ENCODE data around the gene MAP1B. TPM values are rescaled to one million over a fixed set of nuclear protein-coding genes. Genes with fewer than 3 reads are reported as not detected.

The MAP1B gene
- total RNA-seq, 1 experiment from 2014 or later: 163 TPM

GRCh38 chr5:72149742-72150141, 42.5 kb downstream of the MAP1B start:
- no peak for TF ChIP-seq EZH2 (IDR thresholded peaks at IDR 0.05; ENCODE audit: low read depth)
- Histone ChIP-seq H3K4me1 (replicated peaks; ENCODE audit: insufficient read depth) (peaks cover 9% of the 10 kb centered on the region), H3K4me3 (no peak overlapping the region), H3F3A (ENCODE audit: insufficient read depth, low read depth) (peaks cover 6% of the 10 kb centered on the region; the same call in 1 of the 2 replicates), H3K4me2 (no peak overlapping the region), H3K9me3 (ENCODE audit: insufficient read depth, low read depth) (no peaks in the 10 kb centered on the region), H3K27me3 (ENCODE audit: insufficient read depth, low read depth) (no peaks in the 10 kb centered on the region), H4K20me1 (ENCODE audit: insufficient read depth) (peaks cover 5% of the 10 kb centered on the region), H3K79me2 (ENCODE audit: low read depth) (peaks cover 32% of the 10 kb centered on the region), H3K9me2 (ENCODE audit: insufficient read depth) (no peaks in the 10 kb centered on the region), H3K36me3 (ENCODE audit: low read depth) (peaks cover 11% of the 10 kb centered on the region), H2AFZ (no peak overlapping the region), H3K27ac (no peak overlapping the region)
- ChIA-PET POLR2A (ENCODE audit: unreplicated experiment) (interaction anchor here (0.6 kb wide), 1 partner anchor 37 kb away, joined by 3 read pairs; no protein-coding TSS in a partner anchor), CTCF (no interaction called here)
- intact Hi-C loops (cut with micrococcal nuclease; ENCODE audit: unreplicated experiment): no loop called here
- no TSS peak for BruUV-seq (replicated peaks)
- DNase-seq: no peak

DNA sequence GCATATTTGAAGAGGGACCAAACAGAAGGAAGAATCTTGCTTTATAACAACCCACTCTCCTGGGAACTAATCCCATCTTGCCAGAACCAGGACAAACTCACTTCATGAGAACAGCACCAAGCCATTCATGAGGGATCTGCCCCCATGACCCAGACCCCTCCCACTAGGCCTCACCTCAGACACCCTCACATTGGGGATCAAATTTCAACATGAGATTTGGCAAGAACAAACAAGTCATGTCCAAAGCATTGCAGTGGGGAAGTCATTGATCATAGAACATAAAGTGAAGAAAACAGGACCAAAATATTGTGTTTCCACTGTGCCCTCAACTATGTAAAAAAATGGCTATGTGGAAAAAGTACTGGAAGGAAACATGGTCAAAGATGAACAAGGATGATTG, 43.9 kb downstream of the MAP1B start:
- POLR2A ChIA-PET (ENCODE audit: unreplicated experiment): no interaction called here
- peaks cover 28% of the 10 kb centered on the region for H3K79me2 ChIP-seq (ENCODE audit: low read depth)
- no peaks in the 10 kb centered on the region for H3K9me2 ChIP-seq (ENCODE audit: insufficient read depth)
- no peak overlapping the region for H3K4me2 ChIP-seq
- BruUV-seq (replicated peaks): no TSS peak
- intact Hi-C loops (cut with micrococcal nuclease; ENCODE audit: unreplicated experiment): no loop called here
- TF ChIP-seq, protein P1, sequence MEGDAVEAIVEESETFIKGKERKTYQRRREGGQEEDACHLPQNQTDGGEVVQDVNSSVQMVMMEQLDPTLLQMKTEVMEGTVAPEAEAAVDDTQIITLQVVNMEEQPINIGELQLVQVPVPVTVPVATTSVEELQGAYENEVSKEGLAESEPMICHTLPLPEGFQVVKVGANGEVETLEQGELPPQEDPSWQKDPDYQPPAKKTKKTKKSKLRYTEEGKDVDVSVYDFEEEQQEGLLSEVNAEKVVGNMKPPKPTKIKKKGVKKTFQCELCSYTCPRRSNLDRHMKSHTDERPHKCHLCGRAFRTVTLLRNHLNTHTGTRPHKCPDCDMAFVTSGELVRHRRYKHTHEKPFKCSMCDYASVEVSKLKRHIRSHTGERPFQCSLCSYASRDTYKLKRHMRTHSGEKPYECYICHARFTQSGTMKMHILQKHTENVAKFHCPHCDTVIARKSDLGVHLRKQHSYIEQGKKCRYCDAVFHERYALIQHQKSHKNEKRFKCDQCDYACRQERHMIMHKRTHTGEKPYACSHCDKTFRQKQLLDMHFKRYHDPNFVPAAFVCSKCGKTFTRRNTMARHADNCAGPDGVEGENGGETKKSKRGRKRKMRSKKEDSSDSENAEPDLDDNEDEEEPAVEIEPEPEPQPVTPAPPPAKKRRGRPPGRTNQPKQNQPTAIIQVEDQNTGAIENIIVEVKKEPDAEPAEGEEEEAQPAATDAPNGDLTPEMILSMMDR (conservative IDR thresholded peaks at IDR 0.05): no peak
- no peak overlapping the region for H3K4me3 ChIP-seq
- no peak overlapping the region for H2AFZ ChIP-seq
- peaks cover 11% of the 10 kb centered on the region for H3K36me3 ChIP-seq (ENCODE audit: low read depth)
- no peaks in the 10 kb centered on the region for H3K27me3 ChIP-seq (ENCODE audit: insufficient read depth, low read depth)
- peaks cover 9% of the 10 kb centered on the region for H3K4me1 ChIP-seq (replicated peaks; ENCODE audit: insufficient read depth)
- peaks cover 6% of the 10 kb centered on the region; the same call in 1 of the 2 replicates for H3F3A ChIP-seq (ENCODE audit: insufficient read depth, low read depth)
- H3K9me3 ChIP-seq (ENCODE audit: insufficient read depth, low read depth): no peaks in the 10 kb centered on the region
- H3K27ac ChIP-seq: no peak overlapping the region
- no peak for DNase-seq
- peaks cover 5% of the 10 kb centered on the region for H4K20me1 ChIP-seq (ENCODE audit: insufficient read depth)
- CTCF ChIA-PET: no interaction called here

DNA sequence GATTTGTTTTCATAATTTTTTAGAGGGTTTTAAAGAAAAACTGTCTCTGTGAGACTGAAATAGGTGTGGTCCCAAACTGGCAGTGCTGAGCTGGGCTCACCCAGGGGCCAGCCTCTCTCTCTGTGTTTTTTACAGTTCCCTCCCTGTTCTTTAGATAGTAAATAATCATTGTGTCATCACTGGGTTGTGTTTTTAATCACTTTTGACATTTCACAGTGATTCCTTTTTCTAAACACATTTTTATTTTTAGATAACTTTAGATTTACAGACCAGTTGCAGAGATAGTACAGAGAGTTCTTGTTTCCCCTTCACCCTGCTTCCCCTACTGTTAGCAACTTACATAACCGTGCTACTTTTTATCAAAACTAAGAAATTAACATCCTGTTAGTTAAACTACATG, 44.4 kb downstream of the MAP1B start:
- H3K9me3 ChIP-seq (ENCODE audit: insufficient read depth, low read depth): no peaks in the 10 kb centered on the region
- H3K27ac ChIP-seq: no peak overlapping the region
- ChIA-PET CTCF (no interaction called here), POLR2A (ENCODE audit: unreplicated experiment) (no interaction called here)
- H2AFZ ChIP-seq: no peak overlapping the region
- H3K4me1 ChIP-seq (replicated peaks; ENCODE audit: insufficient read depth): peaks cover 9% of the 10 kb centered on the region
- H3K79me2 ChIP-seq (ENCODE audit: low read depth): peaks cover 24% of the 10 kb centered on the region
- no peaks in the 10 kb centered on the region for H3K27me3 ChIP-seq (ENCODE audit: insufficient read depth, low read depth)
- H3K4me2 ChIP-seq: no peak overlapping the region
- no TSS peak for BruUV-seq (replicated peaks)
- TF ChIP-seq, protein P1 (conservative IDR thresholded peaks at IDR 0.05): no peak
- TF ChIP-seq EZH2 (IDR thresholded peaks at IDR 0.05; ENCODE audit: low read depth): no peak
- DNase-seq: no peak
- peaks cover 11% of the 10 kb centered on the region for H3K36me3 ChIP-seq (ENCODE audit: low read depth)
- no peaks in the 10 kb centered on the region for H3K9me2 ChIP-seq (ENCODE audit: insufficient read depth)
- no peak overlapping the region for H3K4me3 ChIP-seq
- peaks cover 5% of the 10 kb centered on the region for H4K20me1 ChIP-seq (ENCODE audit: insufficient read depth)
- intact Hi-C loops (cut with micrococcal nuclease; ENCODE audit: unreplicated experiment): no loop called here
- peaks cover 6% of the 10 kb centered on the region; the same call in 1 of the 2 replicates for H3F3A ChIP-seq (ENCODE audit: insufficient read depth, low read depth)

DNA sequence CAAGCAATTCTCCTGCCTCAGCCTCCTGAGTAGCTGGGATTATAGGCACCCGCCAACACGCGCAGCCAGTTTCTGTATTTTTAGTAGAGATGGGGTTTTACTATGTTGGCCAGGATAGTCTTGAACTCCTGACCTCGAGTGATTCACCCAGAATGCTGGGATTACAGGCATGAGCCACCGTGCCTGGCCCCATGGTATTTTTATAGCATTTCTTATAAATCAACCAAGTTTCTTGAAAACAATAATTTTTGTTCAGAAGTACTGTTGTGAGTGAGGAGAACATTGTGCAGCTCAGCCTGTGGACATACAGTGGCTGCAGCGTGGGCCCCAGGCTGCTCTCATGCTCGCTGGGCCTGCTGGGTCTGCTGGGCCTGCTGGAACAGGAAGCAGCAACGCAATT, 45.3 kb downstream of the MAP1B start:
- no peak overlapping the region for H3K4me2 ChIP-seq
- DNase-seq: no peak
- peaks cover 20% of the 10 kb centered on the region for H3K79me2 ChIP-seq (ENCODE audit: low read depth)
- ChIA-PET CTCF (no interaction called here), POLR2A (ENCODE audit: unreplicated experiment) (no interaction called here)
- no peaks in the 10 kb centered on the region for H3K27me3 ChIP-seq (ENCODE audit: insufficient read depth, low read depth)
- peaks cover 6% of the 10 kb centered on the region; the same call in 1 of the 2 replicates for H3F3A ChIP-seq (ENCODE audit: insufficient read depth, low read depth)
- no peaks in the 10 kb centered on the region for H3K9me3 ChIP-seq (ENCODE audit: insufficient read depth, low read depth)
- H2AFZ ChIP-seq: no peak overlapping the region
- peaks cover 5% of the 10 kb centered on the region; the same call in 1 of the 2 replicates for H4K20me1 ChIP-seq (ENCODE audit: insufficient read depth)
- H3K4me3 ChIP-seq: no peak overlapping the region
- TF ChIP-seq, protein P1 (conservative IDR thresholded peaks at IDR 0.05): no peak
- TF ChIP-seq EZH2 (IDR thresholded peaks at IDR 0.05; ENCODE audit: low read depth): no peak
- peaks cover 9% of the 10 kb centered on the region for H3K4me1 ChIP-seq (replicated peaks; ENCODE audit: insufficient read depth)
- intact Hi-C loops (cut with micrococcal nuclease; ENCODE audit: unreplicated experiment): no loop called here
- no TSS peak for BruUV-seq (replicated peaks)
- peaks cover 11% of the 10 kb centered on the region for H3K36me3 ChIP-seq (ENCODE audit: low read depth)
- H3K27ac ChIP-seq: no peak overlapping the region
- H3K9me2 ChIP-seq (ENCODE audit: insufficient read depth): no peaks in the 10 kb centered on the region
